ENCODE data around the gene ERBB3. TPM values are rescaled to one million over a fixed set of nuclear protein-coding genes. Genes with fewer than 3 reads are reported as not detected.

The ERBB3 gene
- total and polyA plus RNA-seq, 2 of the 4 experiments (the other 2 are of a cell fraction): 1.4 to 2.2 TPM

DNA sequence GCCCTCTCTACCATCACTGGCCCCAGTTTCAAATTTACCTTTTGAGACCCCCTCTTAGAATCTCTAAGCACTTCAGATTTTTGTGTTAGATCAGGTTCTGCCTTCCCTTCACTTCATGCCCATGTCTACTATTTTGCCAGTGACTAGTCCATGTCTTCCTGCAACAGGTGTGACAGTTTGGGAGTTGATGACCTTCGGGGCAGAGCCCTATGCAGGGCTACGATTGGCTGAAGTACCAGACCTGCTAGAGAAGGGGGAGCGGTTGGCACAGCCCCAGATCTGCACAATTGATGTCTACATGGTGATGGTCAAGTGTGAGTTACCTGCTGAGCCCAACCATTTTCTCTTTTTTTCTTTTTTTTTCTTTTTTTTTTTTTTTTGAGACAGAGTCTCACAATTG, 18.6 kb downstream of the ERBB3 start:
- Histone ChIP-seq H4K5ac (ENCODE audit: low read depth, low read length) (no peak overlapping the region), H4K8ac (ENCODE audit: low read depth in 2 of 2, low read length in 2 of 2) (no peak overlapping the region), H3K9ac (ENCODE audit: low read depth, low read length) (no peak overlapping the region), H2BK5ac (ENCODE audit: low read depth, low read length, poor library complexity, severe bottlenecking) (no peak overlapping the region), H3K4ac (ENCODE audit: low read depth, low read length) (no peak overlapping the region), H3K4me2 (ENCODE audit: low read depth, low read length) (no peak overlapping the region), H2AK9ac (replicated peaks; ENCODE audit: low read depth, low read length, poor library complexity) (no peak overlapping the region), H2AK5ac (ENCODE audit: low read depth, low read length) (no peak overlapping the region), H2AFZ (replicated peaks; ENCODE audit: low read length, poor library complexity) (no peak overlapping the region), H3K56ac (ENCODE audit: extremely low read depth, insufficient read depth, low read length) (no peak overlapping the region), H4K91ac (ENCODE audit: insufficient read depth, low read depth, low read length) (no peak overlapping the region), H3K4me3 (ENCODE audit: insufficient read depth, low read depth, low read length) (no peak overlapping the region), H2BK120ac (ENCODE audit: low read depth, low read length) (no peak overlapping the region), H3K27ac (ENCODE audit: insufficient read depth, low read length) (no peak overlapping the region), H3K18ac (ENCODE audit: low read depth, low read length) (no peak overlapping the region), H3K4me1 (ENCODE audit: control insufficient read depth, insufficient read depth, low read length) (no peaks in the 10 kb centered on the region), H3K14ac (replicated peaks; ENCODE audit: low read depth, low read length) (no peak overlapping the region), H3K36me3 (ENCODE audit: control insufficient read depth, insufficient read depth, low read length) (no peaks in the 10 kb centered on the region), H2BK20ac (ENCODE audit: low read depth, low read length) (no peak overlapping the region), H3K9me3 (ENCODE audit: control insufficient read depth, insufficient read depth, low read length) (no peaks in the 10 kb centered on the region), H3K79me1 (ENCODE audit: low read depth in 1 of 2, low read length in 2 of 2) (no peaks in the 10 kb centered on the region; a peak in 1 of 4 replicates), H3K23ac (ENCODE audit: low read depth, low read length) (no peak overlapping the region), H3K27me3 (ENCODE audit: control insufficient read depth, insufficient read depth, low read length) (peaks cover 43% of the 10 kb centered on the region), H4K20me1 (ENCODE audit: insufficient read depth, low read length) (no peaks in the 10 kb centered on the region), H2BK15ac (ENCODE audit: low read depth, low read length) (no peak overlapping the region), H3K9me1 (ENCODE audit: insufficient read depth, low read length) (0 out of 2 replicates have a peak, but pooled peaks cover 2% of the 10 kb centered on the region)
- CTCF ChIA-PET: interaction anchor here (0.6 kb wide), 1 partner anchor 51 kb away, joined by 4 read pairs; no protein-coding TSS in a partner anchor
- no CpG with 5 or more reads among the region's 3 CpGs for WGBS, 2 experiments (ENCODE audit: extremely low coverage in 2 of 2, insufficient read length in 1 of 2)
- TF ChIP-seq BHLHE40 (IDR thresholded peaks at IDR 0.05; ENCODE audit: low read depth, low read length) (no peak), POLR2A (IDR thresholded peaks at IDR 0.05; ENCODE audit: low read depth, low read length) (no peak), RCOR1 (IDR thresholded peaks at IDR 0.05; ENCODE audit: insufficient replicate concordance, low read length) (no peak), CHD1 (IDR thresholded peaks at IDR 0.05; ENCODE audit: low read depth, low read length) (no peak), RFX5 (IDR thresholded peaks at IDR 0.05; ENCODE audit: low read depth, low read length) (no peak), RAD21 (IDR thresholded peaks at IDR 0.05; ENCODE audit: low read length) (no peak), MAZ (IDR thresholded peaks at IDR 0.05; ENCODE audit: borderline replicate concordance, low read depth, low read length) (no peak), CEBPB (IDR thresholded peaks at IDR 0.05; ENCODE audit: low read depth, low read length) (no peak), SMC3 (IDR thresholded peaks at IDR 0.05; ENCODE audit: low read depth, low read length) (no peak), USF2 (IDR thresholded peaks at IDR 0.05; ENCODE audit: low read depth, low read length) (no peak), ELK1 (IDR thresholded peaks at IDR 0.05; ENCODE audit: borderline replicate concordance, low read depth, low read length) (no peak)
- no peak for DNase-seq
- no peak for ATAC-seq (ENCODE audit: low read depth)
- in situ Hi-C loops (cut with MboI; ENCODE audit: low sequenced_read_pairs) (no loop called here), intact Hi-C loops (cut with micrococcal nuclease) (no loop called here), dilution Hi-C loops (cut with HindIII; ENCODE audit: low sequenced_read_pairs, unreplicated experiment) (no loop called here)
- BruUV-seq (replicated peaks): no TSS peak
- POLR2A ChIA-PET (ENCODE audit: unreplicated experiment): no interaction called here

All from IMR-90 (cell line).